ENCODE results near the gene DNAJC22. TPM values are rescaled to one million over a fixed set of nuclear protein-coding genes. Genes with fewer than 3 reads are reported as not detected.
"Not testable (repeated sequence)": the region's sequence is repeated elsewhere in the genome, so short reads cannot be mapped to it uniquely, and the experiment has no call there.

Gene DNAJC22
- 12.6 and 13.1 TPM in 2 replicates for total RNA-seq (2014; rRNA removed; shearing (Covaris generic))

GRCh38 chr12:49346659-49347310 lies at the start of gene DNAJC22:
Gene DNAJC22 (plus strand): TSS chr12:49346888. CDS start chr12:49348873, 1,985 bp downstream.
- no peak for DNase-seq (ENCODE audit: low spot score)

GRCh38 chr12:49297695-49298060 lies 49.0 kb upstream of the DNAJC22 start:
- DNase-seq (ENCODE audit: low spot score): no peak

GRCh38 chr12:49298160-49298559 lies 48.5 kb upstream of the DNAJC22 start:
- no peak for DNase-seq (ENCODE audit: low spot score)

DNA sequence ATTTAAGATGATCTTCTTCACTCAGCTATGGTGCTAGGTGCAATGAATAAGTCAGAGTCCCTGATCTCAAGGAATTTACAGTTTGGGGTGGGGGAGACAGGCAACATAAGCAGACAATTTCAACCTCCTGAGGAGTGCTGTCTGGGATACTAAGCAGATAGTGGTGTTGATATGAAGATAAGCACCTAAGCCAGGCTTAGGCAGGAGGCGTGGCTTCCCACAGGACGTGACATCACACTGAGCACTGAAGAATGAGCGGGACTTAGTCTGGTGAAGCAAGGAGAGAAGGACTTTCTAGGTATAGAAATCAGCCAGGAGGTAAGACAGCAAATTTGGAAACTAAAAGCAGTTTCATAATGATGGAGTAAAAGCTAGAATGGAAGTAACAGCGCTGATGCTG lies 44.9 kb upstream of the DNAJC22 start:
- no peak for DNase-seq (ENCODE audit: low spot score)

DNA sequence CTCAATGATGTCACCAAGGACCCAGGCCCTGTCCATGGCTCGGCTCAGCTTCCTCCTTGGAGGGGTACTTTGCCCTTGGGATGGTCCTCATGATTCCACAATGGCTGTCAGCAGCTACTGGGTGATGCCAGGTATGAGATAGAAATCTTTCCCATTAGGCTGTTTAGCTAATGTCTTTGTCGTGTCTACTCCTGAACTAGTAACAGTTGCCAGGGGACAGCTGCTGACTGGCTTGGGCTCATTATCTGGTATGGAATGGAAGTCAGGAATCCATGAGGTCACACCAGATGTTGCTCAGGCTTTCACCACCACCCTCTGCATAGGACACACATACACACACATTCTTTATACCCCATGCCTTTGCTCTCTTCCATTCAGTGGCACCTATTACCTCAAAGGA lies 42.5 kb upstream of the DNAJC22 start:
- no peak for DNase-seq (ENCODE audit: low spot score)

DNA sequence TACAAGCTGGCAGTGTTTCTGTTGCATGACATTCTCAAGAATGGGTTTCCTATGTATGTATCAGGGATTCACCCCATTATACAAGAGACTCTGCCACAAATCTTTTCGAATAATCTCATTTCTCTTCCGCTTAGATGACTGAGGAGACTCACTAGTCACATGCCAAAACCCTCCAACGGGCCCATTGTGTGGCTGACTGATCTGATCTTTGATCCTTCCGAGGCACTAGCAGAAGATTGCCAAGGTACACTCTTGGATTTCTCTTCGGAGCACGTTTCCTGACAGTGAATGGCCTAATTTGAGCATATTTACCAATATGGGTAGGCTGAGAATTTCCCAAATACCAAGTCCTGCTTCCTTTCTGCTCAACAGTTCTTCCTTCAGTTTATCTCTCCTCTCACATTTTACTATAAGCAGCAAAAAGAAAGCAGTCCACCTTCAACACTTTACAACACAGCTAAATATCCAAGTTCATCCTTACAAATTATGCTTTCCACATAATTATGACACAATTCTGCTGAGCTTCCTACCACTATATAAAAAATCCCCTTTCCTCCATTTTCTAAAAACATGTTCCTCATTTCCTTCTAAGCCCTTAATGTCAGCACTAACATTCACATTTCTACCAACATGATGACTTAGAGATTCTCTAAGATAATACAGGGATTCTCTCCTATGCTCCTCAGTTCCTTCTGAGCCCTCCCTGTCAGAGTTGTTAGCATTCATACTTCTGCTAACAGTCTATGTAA lies 40.8 kb upstream of the DNAJC22 start:
- no peak for DNase-seq (ENCODE audit: low spot score)

DNA sequence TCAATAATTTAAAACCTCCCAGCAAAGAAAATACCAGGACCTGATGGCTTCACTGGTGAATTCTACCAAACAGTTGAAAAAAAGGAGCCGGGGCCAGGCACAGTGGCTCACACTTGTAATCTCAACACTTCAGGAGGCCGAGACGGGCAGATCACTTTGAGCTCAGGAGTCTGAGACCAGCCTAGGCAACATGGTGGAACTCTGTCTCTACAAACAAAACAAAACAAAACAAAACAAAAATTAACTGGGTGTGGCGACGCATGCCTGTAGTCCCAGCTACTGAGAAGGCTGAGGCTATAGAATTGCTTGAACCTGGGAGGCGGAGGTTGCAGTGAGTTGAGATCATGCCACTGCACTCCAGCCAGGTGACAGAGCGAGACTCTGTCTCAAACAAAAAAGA lies 37.3 kb upstream of the DNAJC22 start:
- DNase-seq (ENCODE audit: low spot score): no peak

DNA sequence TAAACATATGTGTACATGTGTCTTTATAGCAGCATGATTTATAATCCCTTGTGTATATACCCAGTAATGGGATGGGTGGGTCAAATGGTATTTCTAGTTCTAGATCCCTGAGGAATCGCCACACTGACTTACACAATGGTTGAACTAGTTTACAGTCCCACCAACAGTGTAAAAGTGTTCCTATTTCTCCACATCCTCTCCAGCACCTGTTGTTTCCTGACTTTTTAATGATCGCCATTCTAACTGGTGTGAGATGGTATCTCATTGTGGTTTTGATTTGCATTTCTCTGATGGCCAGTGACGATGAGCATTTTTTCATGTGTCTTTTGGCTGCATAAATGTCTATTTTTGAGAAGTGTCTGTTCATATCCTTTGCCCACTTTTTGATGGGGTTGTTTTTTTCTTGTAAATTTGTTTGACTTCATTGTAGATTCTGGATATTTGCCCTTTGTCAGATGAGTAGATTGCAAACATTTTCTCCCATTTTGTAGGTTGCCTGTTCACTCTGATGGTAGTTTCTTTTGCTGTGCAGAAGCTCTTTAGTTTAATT lies 36.2 kb upstream of the DNAJC22 start:
- DNase-seq (ENCODE audit: low spot score): not testable (repeated sequence)

GRCh38 chr12:49314811-49315210 lies 31.9 kb upstream of the DNAJC22 start:
- no peak for DNase-seq (ENCODE audit: low spot score)

GRCh38 chr12:49317118-49317517 lies 29.6 kb upstream of the DNAJC22 start:
- not testable (repeated sequence) for DNase-seq (ENCODE audit: low spot score)

GRCh38 chr12:49320411-49321103 lies 26.1 kb upstream of the DNAJC22 start:
- DNase-seq (ENCODE audit: low spot score): not testable (repeated sequence)

- no peak for DNase-seq (ENCODE audit: low spot score)
These were observed 24.4 kb upstream of the DNAJC22 start for GRCh38 chr12:49322367-49322707.

DNA sequence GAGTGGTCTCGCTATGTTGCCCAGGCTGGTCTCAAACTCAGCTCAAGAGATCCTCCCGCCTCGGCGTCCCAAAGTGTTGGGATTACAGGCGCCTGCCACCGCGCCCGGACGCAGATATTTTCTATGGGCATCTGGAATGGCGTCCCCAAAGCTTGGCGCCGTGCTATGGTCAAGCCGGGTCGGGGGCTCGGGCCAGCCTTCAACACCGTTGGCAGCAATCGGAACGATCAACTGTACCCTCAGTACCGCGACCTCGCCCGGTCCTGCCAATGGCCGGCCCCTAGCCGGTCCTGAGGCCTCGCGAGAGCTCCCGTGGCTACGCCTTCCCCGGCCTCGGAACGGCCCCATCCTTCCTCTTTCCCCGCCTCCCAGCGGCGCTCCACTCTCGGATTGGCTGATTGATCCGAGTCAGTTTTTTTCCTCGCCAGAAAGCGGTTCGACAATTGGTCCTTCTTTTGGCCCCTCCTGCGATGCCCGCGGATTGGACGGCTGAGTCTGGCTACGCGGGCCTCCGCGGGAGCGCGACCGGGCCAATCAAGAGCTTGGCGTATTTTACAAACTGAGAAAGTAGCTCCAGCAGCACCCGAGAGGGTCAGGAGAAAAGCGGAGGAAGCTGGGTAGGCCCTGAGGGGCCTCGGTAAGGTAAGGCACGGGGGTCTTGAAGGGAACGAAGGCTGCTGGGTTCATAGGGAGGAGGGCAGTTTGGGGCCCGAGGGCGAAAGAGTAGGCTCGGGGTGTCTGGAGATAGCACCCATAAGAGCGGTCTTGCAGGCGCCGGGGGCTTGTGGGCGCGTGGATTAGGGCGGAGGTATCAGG lies 23.8 kb upstream of the DNAJC22 start, which contains the start of gene TROAP:
TSS of gene TROAP (plus strand) at position 548 of the 816 bp plus-strand sequence. CDS start 354 bp downstream, outside the sequence.
- peak; percentile 95 for DNase-seq (ENCODE audit: low spot score)

DNA sequence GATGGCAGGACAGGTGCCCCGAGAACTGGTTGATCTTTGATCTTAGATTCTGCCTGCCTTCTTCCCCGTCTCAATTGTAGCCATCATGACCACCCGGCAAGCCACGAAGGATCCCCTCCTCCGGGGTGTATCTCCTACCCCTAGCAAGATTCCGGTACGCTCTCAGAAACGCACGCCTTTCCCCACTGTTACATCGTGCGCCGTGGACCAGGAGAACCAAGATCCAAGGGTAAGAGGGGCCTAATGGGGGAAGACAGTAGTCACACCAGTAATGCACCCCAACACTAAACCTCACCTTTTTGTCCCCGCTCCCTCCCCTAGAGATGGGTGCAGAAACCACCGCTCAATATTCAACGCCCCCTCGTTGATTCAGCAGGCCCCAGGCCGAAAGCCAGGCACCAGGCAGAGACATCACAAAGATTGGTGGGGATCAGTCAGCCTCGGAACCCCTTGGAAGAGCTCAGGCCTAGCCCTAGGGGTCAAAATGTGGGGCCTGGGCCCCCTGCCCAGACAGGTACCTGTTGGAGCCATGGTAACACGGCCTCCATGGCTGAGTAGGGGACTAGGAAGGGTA lies 23.1 kb upstream of the DNAJC22 start:
- no peak for DNase-seq (ENCODE audit: low spot score)

- no peak for DNase-seq (ENCODE audit: low spot score)
These were observed 21.1 kb upstream of the DNAJC22 start for GRCh38 chr12:49325606-49326005.

DNA sequence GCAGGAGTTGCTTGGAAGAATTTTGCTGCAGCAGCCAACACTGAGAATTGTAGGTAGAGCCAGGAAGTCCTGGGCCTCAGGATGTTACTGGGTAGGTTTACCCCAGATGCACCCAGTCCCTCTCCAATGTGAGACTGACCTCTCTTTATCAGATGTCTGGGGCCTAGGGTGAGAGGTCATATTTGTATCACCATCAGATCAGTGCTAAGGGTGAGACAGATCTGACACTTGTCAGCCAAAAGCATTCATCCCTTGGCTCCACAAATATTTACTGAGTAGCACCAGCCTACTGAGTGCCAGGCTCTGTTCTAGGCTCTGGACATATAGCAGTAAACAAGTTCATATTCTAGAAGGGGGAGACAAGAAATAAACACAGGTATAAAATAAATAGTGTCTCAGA lies 19.3 kb upstream of the DNAJC22 start:
- no peak for DNase-seq (ENCODE audit: low spot score)

- DNase-seq (ENCODE audit: low spot score): no peak
These were observed 18.8 kb upstream of the DNAJC22 start for GRCh38 chr12:49327887-49328286.

DNA sequence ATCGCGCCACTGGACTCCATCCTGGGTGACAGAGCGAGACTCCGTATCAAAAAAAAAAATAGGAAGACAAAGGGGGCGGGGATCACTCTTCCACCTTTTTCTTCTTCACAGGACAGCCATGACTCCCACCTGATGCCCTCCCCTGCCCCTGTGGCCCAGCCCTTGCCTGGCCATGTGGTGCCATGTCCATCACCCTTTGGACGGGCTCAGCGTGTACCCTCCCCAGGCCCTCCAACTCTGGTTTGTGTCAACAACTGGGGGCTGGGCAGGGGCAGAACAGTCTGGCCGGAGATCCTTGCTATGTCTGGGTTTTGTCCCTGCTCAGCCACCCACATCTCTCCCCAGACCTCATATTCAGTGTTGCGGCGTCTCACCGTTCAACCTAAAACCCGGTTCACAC lies 17.9 kb upstream of the DNAJC22 start:
- no peak for DNase-seq (ENCODE audit: low spot score)

DNA sequence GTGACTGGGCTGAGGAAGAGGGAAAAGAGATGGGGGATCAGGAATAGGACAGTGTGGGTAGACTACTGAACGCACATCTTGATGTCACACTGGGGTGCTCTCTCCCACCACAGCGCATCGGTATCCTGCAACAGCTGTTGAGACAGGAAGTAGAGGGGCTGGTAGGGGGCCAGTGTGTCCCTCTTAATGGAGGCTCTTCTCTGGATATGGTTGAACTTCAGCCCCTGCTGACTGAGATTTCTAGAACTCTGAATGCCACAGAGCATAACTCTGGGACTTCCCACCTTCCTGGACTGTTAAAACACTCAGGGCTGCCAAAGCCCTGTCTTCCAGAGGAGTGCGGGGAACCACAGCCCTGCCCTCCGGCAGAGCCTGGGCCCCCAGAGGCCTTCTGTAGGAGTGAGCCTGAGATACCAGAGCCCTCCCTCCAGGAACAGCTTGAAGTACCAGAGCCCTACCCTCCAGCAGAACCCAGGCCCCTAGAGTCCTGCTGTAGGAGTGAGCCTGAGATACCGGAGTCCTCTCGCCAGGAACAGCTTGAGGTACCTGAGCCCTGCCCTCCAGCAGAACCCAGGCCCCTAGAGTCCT lies 16.6 kb upstream of the DNAJC22 start:
- no peak for DNase-seq (ENCODE audit: low spot score)

DNA sequence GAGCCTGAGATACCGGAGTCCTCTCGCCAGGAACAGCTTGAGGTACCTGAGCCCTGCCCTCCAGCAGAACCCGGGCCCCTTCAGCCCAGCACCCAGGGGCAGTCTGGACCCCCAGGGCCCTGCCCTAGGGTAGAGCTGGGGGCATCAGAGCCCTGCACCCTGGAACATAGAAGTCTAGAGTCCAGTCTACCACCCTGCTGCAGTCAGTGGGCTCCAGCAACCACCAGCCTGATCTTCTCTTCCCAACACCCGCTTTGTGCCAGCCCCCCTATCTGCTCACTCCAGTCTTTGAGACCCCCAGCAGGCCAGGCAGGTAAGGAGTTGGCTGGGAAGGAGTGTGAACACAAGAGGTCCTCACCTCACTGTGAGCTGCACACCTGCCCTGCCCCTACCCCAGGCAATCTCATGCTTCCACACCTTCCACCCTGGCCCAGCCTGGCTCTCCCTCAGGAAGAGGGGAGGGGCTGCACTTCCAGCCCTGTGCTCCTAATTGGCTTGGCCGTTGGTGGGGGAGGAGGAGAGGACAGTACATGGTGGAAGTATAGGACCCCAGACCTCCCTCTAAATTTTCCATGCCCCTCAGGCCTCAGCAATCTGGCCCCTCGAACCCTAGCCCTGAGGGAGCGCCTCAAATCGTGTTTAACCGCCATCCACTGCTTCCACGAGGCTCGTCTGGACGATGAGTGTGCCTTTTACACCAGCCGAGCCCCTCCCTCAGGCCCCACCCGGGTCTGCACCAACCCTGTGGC lies 15.9 kb upstream of the DNAJC22 start:
- no peak for DNase-seq (ENCODE audit: low spot score)
